PFSK-1 (cell line): Measurements from ENCODE around the gene ABCC2.

ENCODE experiments used
- FOXP2 ChIP-seq: optimal IDR thresholded peaks from 2 replicates; pipeline ENCODE3; 2011; ENCODE audit warnings: borderline replicate concordance, control low read depth, inconsistent platforms; ENCODE audit not compliant: insufficient read depth; ENCODE audit errors: extremely low read length, extremely low read depth
- POLR2AphosphoS5 ChIP-seq: IDR thresholded peaks from 2 replicates; pipeline ENCODE4 v1.6.1; 2012; ENCODE audit warnings: low read depth, mild to moderate bottlenecking, control low read depth, low read length, moderate library complexity
- REST ChIP-seq, 2 experiments: IDR thresholded peaks; 2 replicates each; pipeline versions ENCODE4 v1.6.1 to v1.8.0; 2011 to 2012; ENCODE audit warnings: low read depth in 2 of 2, low read length in 2 of 2, control low read depth in 1 of 2, inconsistent platforms in 1 of 2, mild to moderate bottlenecking in 1 of 2, moderate library complexity in 1 of 2; ENCODE audit not compliant: insufficient read depth in 1 of 2
- SIN3A ChIP-seq: IDR thresholded peaks from 2 replicates; pipeline ENCODE4 v1.6.1; 2012; ENCODE audit warnings: mild to moderate bottlenecking, low read length, moderate library complexity, borderline replicate concordance; ENCODE audit not compliant: insufficient read depth
- TAF1 ChIP-seq: IDR thresholded peaks from 2 replicates; pipeline ENCODE4 v1.6.1; 2012; ENCODE audit warnings: low read length, control low read depth, borderline replicate concordance; ENCODE audit not compliant: insufficient read depth

ABCC2 gene

GRCh38 chr10:99859585-99859984 is 77.1 kb downstream of the ABCC2 start:
- TF ChIP-seq TAF1: no peak
- TF ChIP-seq FOXP2: no peak
- no peak for TF ChIP-seq POLR2AphosphoS5
- no peak for TF ChIP-seq REST (IDR thresholded peaks at IDR 0.05; ENCODE audit: insufficient read depth in 1 of 2, low read depth in 2 of 2, low read length in 2 of 2)
- no peak for TF ChIP-seq SIN3A

- TF ChIP-seq POLR2AphosphoS5 (no peak), TAF1 (no peak), SIN3A (no peak), REST (IDR thresholded peaks at IDR 0.05; ENCODE audit: insufficient read depth in 1 of 2, low read depth in 2 of 2, low read length in 2 of 2) (no peak), FOXP2 (no peak)
These were observed 78.0 kb downstream of the ABCC2 start for GRCh38 chr10:99860466-99860865.

- TF ChIP-seq FOXP2 (no peak), POLR2AphosphoS5 (no peak), SIN3A (no peak)
These were observed 87.2 kb downstream of the ABCC2 start for GRCh38 chr10:99869581-99870122.

- TF ChIP-seq POLR2AphosphoS5 (no peak), TAF1 (no peak), REST (IDR thresholded peaks at IDR 0.05; ENCODE audit: insufficient read depth in 1 of 2, low read depth in 2 of 2, low read length in 2 of 2) (no peak), FOXP2 (no peak), SIN3A (no peak)
These were observed 87.8 kb downstream of the ABCC2 start for GRCh38 chr10:99870123-99870730.

- TF ChIP-seq TAF1 (no peak), FOXP2 (no peak), POLR2AphosphoS5 (no peak), SIN3A (no peak)
These were observed 90.1 kb downstream of the ABCC2 start for GRCh38 chr10:99872367-99873162.

- TF ChIP-seq SIN3A (no peak), TAF1 (no peak), POLR2AphosphoS5 (no peak), REST (IDR thresholded peaks at IDR 0.05; ENCODE audit: insufficient read depth in 1 of 2, low read depth in 2 of 2, low read length in 2 of 2) (no peak), FOXP2 (no peak)
These were observed 91.4 kb downstream of the ABCC2 start for GRCh38 chr10:99873846-99874245.
